ENCODE measurements around the gene FBXL7. TPM values are rescaled to one million over a fixed set of nuclear protein-coding genes. Genes with fewer than 3 reads are reported as not detected.

The FBXL7 gene
- total and polyA plus RNA-seq, 10 donors, result 1.1 to 12.9 (median 8.3) TPM

- H3K4me3 ChIP-seq, result no peak overlapping the region
- H3K27me3 ChIP-seq (replicated peaks in 1 of 7), result no peaks in the 10 kb centered on the region
- no peak for DNase-seq
- intact Hi-C loops (cut with DNase I; ENCODE audit: low total_unique reads), result no loop called here
- peaks cover 0 to 7% (median 0%) of the 10 kb centered on the region in 8 donors for H3K9me3 ChIP-seq
- no peaks in the 10 kb centered on the region for H3K36me3 ChIP-seq
- TF ChIP-seq, protein P1, sequence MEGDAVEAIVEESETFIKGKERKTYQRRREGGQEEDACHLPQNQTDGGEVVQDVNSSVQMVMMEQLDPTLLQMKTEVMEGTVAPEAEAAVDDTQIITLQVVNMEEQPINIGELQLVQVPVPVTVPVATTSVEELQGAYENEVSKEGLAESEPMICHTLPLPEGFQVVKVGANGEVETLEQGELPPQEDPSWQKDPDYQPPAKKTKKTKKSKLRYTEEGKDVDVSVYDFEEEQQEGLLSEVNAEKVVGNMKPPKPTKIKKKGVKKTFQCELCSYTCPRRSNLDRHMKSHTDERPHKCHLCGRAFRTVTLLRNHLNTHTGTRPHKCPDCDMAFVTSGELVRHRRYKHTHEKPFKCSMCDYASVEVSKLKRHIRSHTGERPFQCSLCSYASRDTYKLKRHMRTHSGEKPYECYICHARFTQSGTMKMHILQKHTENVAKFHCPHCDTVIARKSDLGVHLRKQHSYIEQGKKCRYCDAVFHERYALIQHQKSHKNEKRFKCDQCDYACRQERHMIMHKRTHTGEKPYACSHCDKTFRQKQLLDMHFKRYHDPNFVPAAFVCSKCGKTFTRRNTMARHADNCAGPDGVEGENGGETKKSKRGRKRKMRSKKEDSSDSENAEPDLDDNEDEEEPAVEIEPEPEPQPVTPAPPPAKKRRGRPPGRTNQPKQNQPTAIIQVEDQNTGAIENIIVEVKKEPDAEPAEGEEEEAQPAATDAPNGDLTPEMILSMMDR (IDR thresholded peaks at IDR 0.05 in 8 of 11, conservative IDR thresholded peaks at IDR 0.05 in 3 of 11), result no peak
- no peak for TF ChIP-seq POLR2A (IDR thresholded peaks at IDR 0.05)
- TF ChIP-seq POLR2AphosphoS5 (IDR thresholded peaks at IDR 0.05), result no peak
- H3K27ac ChIP-seq, result no peak overlapping the region
- no peaks in the 10 kb centered on the region for H3K4me1 ChIP-seq
Observed at GRCh38 chr5:15821506-15821905, 321.5 kb downstream of the FBXL7 start.

- Histone ChIP-seq H3K4me3 (no peak overlapping the region), H3K9me3 (no peaks in the 10 kb centered on the region), H3K36me3 (no peaks in the 10 kb centered on the region), H3K4me1 (no peaks in the 10 kb centered on the region), H3K27me3 (replicated peaks in 1 of 7) (no peaks in the 10 kb centered on the region), H3K27ac (no peak overlapping the region)
- DNase-seq, result no peak
- 92 to 100% (median 95%) methylated on average over 2 of the region's 2 CpGs for WGBS, 5 donors
- intact Hi-C loops (cut with DNase I; ENCODE audit: low total_unique reads), result no loop called here
- TF ChIP-seq, protein P1 (IDR thresholded peaks at IDR 0.05 in 8 of 11, conservative IDR thresholded peaks at IDR 0.05 in 3 of 11), result no peak
- TF ChIP-seq POLR2A (IDR thresholded peaks at IDR 0.05) (no peak), POLR2AphosphoS5 (IDR thresholded peaks at IDR 0.05) (no peak)
Observed at GRCh38 chr5:15823398-15823797, 323.4 kb downstream of the FBXL7 start.

GRCh38 chr5:15827741-15828140 lies 327.8 kb downstream of the FBXL7 start:
- intact Hi-C loops (cut with DNase I; ENCODE audit: low total_unique reads), result no loop called here
- Histone ChIP-seq H3K27ac (no peak overlapping the region), H3K36me3 (no peaks in the 10 kb centered on the region), H3K9me3 (peaks cover 0 to 6% (median 0%) of the 10 kb centered on the region in 8 donors), H3K4me1 (no peaks in the 10 kb centered on the region), H3K4me3 (no peak overlapping the region), H3K27me3 (replicated peaks in 1 of 7) (no peaks in the 10 kb centered on the region)
- TF ChIP-seq POLR2AphosphoS5 (IDR thresholded peaks at IDR 0.05) (no peak), POLR2A (IDR thresholded peaks at IDR 0.05) (no peak)
- TF ChIP-seq, protein P1 (IDR thresholded peaks at IDR 0.05 in 8 of 11, conservative IDR thresholded peaks at IDR 0.05 in 3 of 11), result no peak
- DNase-seq, result no peak
- 67 to 96% (median 93%) methylated on average over 1 of the region's 1 CpG for WGBS, 5 donors

- 86 to 90% (median 87%) methylated on average over 4 of the region's 4 CpGs for WGBS, 5 donors
- H3K9me3 ChIP-seq, result peaks cover 0 to 6% (median 0%) of the 10 kb centered on the region in 8 donors
- no peak for TF ChIP-seq POLR2A (IDR thresholded peaks at IDR 0.05)
- TF ChIP-seq, protein P1 (IDR thresholded peaks at IDR 0.05 in 8 of 11, conservative IDR thresholded peaks at IDR 0.05 in 3 of 11), result no peak
- TF ChIP-seq POLR2AphosphoS5 (IDR thresholded peaks at IDR 0.05), result no peak
Observed at GRCh38 chr5:15831408-15831807, 331.4 kb downstream of the FBXL7 start.

More at GRCh38 chr5:15831408-15831807, 331.4 kb downstream of the FBXL7 start:
- Histone ChIP-seq H3K27me3 (replicated peaks in 1 of 7) (no peaks in the 10 kb centered on the region), H3K36me3 (no peaks in the 10 kb centered on the region), H3K4me1 (no peaks in the 10 kb centered on the region), H3K27ac (no peak overlapping the region), H3K4me3 (no peak overlapping the region)
- intact Hi-C loops (cut with DNase I; ENCODE audit: low total_unique reads), result no loop called here
- DNase-seq, result no peak

All from spleen (tissue), 11 donors.